HG03139 (cell line): ENCODE measurements around the gene MACROD2.
"Not testable (repeated sequence)": the region's sequence is repeated elsewhere in the genome, so short reads cannot be mapped to it uniquely, and the experiment has no call there.

Source experiments
- ATAC-seq: cut with Tn5 transposase; IDR thresholded peaks from one replicate; pipeline ENCODE4 v1.9.1; 2021; ENCODE audit not compliant: unreplicated experiment

MACROD2 gene

DNA sequence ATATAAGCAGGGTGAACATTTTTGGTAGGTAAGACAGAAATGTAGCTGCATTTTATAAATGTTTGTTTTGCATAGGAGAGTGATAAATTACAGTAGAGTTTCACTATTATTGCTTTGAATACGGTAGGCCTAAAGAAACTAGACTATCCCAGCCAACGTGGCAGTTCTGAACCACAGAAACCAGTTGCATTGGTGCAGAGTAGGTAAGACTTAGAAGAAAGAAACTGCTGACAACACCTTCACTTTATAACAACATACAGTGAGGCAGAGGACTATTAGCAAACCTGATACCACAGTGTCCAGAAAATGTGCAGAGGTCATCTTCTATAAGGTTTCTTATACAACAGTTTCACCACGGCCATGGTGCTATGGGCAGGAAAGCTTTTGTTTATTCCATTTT is 2011.8 kb downstream of the MACROD2 start:
- peak; percentile 95 for ATAC-seq

- ATAC-seq: no peak
These were observed 2012.6 kb downstream of the MACROD2 start for GRCh38 chr20:16007962-16008361.

- ATAC-seq: no peak
These were observed 2015.7 kb downstream of the MACROD2 start for GRCh38 chr20:16011056-16011455.

DNA sequence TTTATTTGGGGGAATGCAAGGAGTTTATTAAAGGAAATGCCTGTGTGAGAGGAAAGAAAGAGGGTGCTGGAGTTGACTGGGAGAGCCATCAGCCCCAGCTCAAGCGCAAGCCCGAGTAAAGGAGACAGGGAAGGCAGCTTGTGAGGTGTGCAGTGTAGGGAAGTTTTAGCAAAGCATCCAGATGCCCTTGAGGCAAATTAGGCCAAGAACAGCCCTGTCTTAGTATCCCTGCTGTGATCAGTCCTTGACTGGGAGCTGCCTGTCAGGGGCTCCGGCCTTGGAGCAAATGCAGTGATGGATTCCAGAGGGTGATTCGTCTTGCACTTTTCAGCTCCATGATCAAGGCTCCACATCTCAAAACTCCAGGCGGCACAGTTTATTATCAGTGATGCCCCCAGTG is 2016.2 kb downstream of the MACROD2 start:
- ATAC-seq: no peak

- not testable (repeated sequence) for ATAC-seq
These were observed 2017.6 kb downstream of the MACROD2 start for GRCh38 chr20:16012934-16013333.

- ATAC-seq: no peak
These were observed 2018.3 kb downstream of the MACROD2 start for GRCh38 chr20:16013631-16014030.

DNA sequence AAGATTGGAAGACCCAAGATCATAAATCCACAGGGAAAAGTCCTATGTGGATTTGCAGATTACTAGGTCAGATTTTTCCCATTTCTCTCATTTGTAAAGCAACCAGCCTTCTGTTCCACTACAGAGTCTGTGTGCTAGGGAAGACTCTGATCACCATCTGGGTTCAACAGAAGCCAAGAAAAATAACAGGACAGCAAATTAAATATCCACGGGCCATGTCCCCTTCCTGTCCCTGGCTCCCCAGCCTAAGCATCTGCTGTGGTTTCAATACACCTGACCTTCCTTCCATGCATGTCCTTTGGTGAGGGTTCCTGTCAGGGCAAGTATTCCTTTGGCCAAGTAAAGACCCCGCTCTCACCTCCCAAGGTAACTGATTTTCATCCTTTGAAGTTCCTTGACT is 2019.1 kb downstream of the MACROD2 start:
- ATAC-seq: no peak

DNA sequence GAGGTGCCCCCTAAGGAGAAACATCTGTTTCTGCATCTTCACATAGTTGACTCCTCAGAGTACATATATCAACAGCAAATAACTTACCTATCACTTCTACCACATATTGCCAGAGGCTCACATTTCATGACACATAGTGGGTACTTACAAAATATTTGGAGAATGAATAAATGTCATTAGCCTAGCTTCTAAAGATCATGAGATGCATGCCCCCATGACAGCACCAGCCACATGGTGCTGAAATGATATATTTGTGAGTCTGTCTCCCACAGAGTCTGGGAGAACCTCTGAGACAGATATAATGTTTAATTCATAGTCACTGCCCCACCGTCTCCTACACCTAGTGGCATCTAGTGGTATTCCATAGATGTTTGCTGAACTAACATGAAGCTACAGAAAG is 2022.3 kb downstream of the MACROD2 start:
- ATAC-seq: no peak

- no peak for ATAC-seq
These were observed 2023.6 kb downstream of the MACROD2 start for GRCh38 chr20:16018881-16019280.

- no peak for ATAC-seq
These were observed 2025.7 kb downstream of the MACROD2 start for GRCh38 chr20:16020971-16021370.

DNA sequence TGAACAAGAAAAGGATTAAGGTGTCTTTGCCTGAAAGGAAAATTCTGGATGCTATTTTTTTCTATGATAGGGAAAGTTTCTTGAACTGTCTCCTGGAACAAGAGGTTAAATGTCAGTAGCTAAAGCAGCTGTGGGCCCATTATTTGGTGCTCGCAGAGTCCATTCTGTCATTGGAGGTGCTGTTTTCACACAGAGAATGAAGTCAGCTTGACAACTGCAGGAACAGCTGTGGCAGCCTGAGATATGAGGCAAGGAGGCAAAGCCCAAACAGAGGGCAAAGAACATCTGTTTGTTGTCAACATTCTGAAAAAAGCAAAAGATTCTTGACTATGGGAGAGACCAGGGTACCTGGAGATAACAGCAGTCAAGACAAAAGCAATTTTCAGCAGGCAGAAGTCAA is 2029.8 kb downstream of the MACROD2 start:
- ATAC-seq: no peak

GRCh38 chr20:16027686-16028085 is 2032.4 kb downstream of the MACROD2 start:
- ATAC-seq: no peak

- peak; percentile 63 for ATAC-seq
These were observed 2033.6 kb downstream of the MACROD2 start for GRCh38 chr20:16028923-16029322.

- no peak for ATAC-seq
These were observed 2034.9 kb downstream of the MACROD2 start for GRCh38 chr20:16030253-16030652.

- no peak for ATAC-seq
These were observed 2040.3 kb downstream of the MACROD2 start for GRCh38 chr20:16035576-16035975.

- ATAC-seq: no peak
These were observed 2041.0 kb downstream of the MACROD2 start for GRCh38 chr20:16036331-16036730.

- ATAC-seq: no peak
These were observed 2045.4 kb downstream of the MACROD2 start for GRCh38 chr20:16040742-16041141.

DNA sequence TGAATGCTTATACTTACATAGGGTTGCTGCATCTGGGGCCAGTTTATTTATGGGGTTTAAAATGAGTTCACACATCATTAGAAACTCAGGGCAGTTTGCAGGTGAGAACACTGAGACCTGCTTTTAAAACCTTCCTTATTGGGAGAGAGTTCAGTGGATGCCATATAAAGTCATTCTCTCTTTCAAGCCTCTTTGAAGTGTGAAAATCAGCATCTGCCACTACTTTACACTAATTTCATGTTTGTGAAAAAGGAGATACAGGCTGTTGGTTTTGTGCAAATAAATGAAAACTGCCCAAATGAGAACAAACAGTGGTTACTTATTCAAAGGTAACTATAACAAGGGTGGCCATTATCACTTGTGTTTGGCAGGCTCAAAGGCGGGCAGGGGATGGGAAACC is 2047.4 kb downstream of the MACROD2 start:
- ATAC-seq: no peak

DNA sequence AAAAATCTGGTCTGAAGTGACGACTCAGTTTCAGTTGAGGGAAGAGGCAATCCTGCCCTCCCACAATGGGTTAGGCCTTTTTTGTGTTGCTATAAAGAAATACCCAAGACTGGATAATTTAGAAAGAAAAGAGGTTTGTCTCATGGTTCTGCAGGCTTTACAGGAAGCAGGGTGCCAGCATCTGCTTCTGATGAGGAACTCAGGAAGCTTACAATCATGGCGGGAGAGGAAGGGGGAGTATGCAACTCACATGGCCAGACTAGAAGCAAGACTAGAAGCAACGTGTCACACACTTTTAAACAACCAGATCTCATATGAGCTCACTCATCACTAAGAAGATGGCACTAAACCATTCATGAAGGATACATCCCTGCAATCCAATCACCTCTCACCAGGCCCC is 2048.6 kb downstream of the MACROD2 start:
- no peak for ATAC-seq

GRCh38 chr20:16048876-16049275 is 2053.6 kb downstream of the MACROD2 start:
- ATAC-seq: no peak

DNA sequence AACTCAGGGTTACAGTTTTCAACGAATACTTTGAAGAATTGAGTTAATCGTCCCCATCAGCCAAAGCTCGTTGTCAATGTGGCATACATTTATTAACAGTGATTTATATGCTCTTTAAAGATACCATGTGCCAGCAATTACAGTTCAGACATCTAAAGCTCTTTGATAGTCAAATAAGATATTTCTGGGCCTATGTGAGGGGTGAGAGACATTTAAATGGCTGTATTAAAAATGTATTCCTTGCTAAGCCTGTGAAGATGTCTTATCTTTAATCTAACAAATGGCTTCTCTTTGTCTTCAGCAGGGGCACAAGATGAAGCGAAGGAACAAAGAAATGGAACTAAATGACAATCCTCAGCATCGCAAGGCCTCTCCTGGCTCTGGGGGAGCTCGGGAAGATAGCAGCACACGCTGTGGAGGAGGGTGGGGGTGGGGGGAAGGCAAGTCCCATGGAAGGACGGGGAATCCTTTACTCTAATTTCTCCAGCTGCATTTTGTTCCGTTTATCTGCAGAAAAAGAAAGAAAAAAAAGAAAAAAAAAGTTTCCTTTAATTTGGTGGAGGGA is 2054.3 kb downstream of the MACROD2 start:
- ATAC-seq: no peak

DNA sequence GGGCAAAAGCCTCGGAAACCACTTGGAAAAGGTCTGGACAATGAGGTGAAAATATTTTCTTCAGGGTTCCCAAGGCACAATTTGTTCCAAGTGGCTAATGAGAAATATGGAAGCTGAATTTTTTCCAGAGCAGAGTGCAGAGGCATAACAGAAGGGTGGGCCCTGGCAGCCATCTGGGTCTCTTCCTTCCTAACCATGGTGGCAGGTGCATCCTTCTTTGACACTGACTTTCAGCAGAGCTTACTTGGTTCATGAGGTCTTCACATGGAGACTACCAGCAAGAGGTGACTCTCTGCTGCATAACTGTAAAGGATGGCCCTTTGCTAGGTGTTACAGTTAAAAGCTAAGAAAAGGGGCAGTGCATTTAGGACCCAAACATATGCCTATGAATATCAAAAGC is 2055.1 kb downstream of the MACROD2 start:
- no peak for ATAC-seq

DNA sequence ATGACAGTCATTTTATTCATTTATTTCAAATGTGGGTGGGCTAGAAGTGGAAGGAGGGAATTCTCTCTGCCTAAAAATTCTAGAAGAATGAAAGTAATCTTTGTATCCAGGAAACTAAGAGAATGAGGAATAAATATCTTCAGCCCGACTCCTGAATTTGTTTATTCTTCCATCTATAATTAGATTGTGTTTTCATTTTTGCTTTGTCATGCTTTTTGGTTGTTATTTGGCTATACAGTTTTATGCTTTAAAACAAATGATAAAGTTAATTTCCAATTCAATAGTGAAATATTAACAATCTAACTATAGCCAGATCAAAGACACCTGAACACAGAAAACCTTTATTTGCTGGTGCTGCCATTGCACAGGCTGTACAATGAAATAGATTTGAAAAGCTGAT is 2056.7 kb downstream of the MACROD2 start:
- ATAC-seq: no peak

- ATAC-seq: no peak
These were observed 2057.1 kb downstream of the MACROD2 start for GRCh38 chr20:16052456-16052855.
